SU-DHL-6 (cell line): ENCODE data around the gene PTPN14.

Source experiments
- H2AFZ ChIP-seq: fragments of 200-600 bp; sonication (generic); 2 replicates; pipeline ENCODE4 v1.6.1; 2014; ENCODE audit warnings: low read depth, mild to moderate bottlenecking, moderate library complexity, mixed read lengths, antibody characterized with exemption, low read length; ENCODE audit not compliant: severe bottlenecking
- H3F3A ChIP-seq: fragments of 200-600 bp; shearing (Covaris generic); 2 replicates; pipeline ENCODE4 v1.6.0; 2016; ENCODE audit warnings: antibody characterized with exemption, mild to moderate bottlenecking; ENCODE audit not compliant: insufficient read depth
- H3K27ac ChIP-seq: fragments of 200-600 bp; sonication (generic); 2 replicates; pipeline ENCODE4 v1.5.1; 2016; ENCODE audit warnings: low read depth, mild to moderate bottlenecking, low read length, moderate library complexity, mixed read lengths
- H3K27me3 ChIP-seq: fragments of 200-600 bp; sonication (generic), shearing (Covaris generic); 2 replicates; pipeline ENCODE4 v1.6.0; 2014; ENCODE audit warnings: mild to moderate bottlenecking, low read length
- H3K36me3 ChIP-seq: fragments of 200-600 bp; sonication (generic); 2 replicates; pipeline ENCODE4 v1.6.1; 2014; ENCODE audit warnings: mild to moderate bottlenecking, low read length, mixed read lengths
- H3K4me2 ChIP-seq: fragments of 300-600, 200-600 bp; shearing (Covaris generic), sonication (generic); 2 replicates; pipeline ENCODE4 v1.6.0; 2014; ENCODE audit warnings: low read length, low read depth, mild to moderate bottlenecking; ENCODE audit not compliant: poor library complexity, severe bottlenecking
- H3K4me3 ChIP-seq: fragments of 200-600 bp; sonication (generic); 2 replicates; pipeline ENCODE4 v1.5.1; 2014; ENCODE audit warnings: antibody characterized with exemption, low read length, mild to moderate bottlenecking, mixed read lengths; ENCODE audit not compliant: insufficient read depth, poor library complexity, severe bottlenecking
- H3K79me2 ChIP-seq: fragments of 200-600 bp; sonication (generic); 2 replicates; pipeline ENCODE4 v1.6.1; 2014; ENCODE audit warnings: mild to moderate bottlenecking, low read length, moderate library complexity; ENCODE audit not compliant: insufficient read depth
- H3K9ac ChIP-seq: fragments of 200-600 bp; sonication (generic); 2 replicates; pipeline ENCODE4 v1.7.0; 2014; ENCODE audit warnings: mild to moderate bottlenecking, low read length
- H3K9me2 ChIP-seq: fragments of 200-600 bp; sonication (generic); replicated peaks from 2 replicates; pipeline ENCODE4 v1.6.1; 2014; ENCODE audit warnings: low read length; ENCODE audit not compliant: insufficient read depth
- H3K9me3 ChIP-seq: fragments of 200-600 bp; sonication (generic); 2 replicates; pipeline ENCODE4 v1.6.1; 2014; ENCODE audit warnings: low read length, mixed read lengths; ENCODE audit not compliant: insufficient read depth
- H4K20me1 ChIP-seq: fragments of 200-600 bp; sonication (generic); 2 replicates; pipeline ENCODE4 v1.6.1; 2014; ENCODE audit warnings: low read depth, mild to moderate bottlenecking, antibody characterized with exemption, low read length, moderate library complexity, mixed read lengths
- EZH2phosphoT487 ChIP-seq: fragments of 200-600 bp; sonication (generic), shearing (Covaris generic); conservative IDR thresholded peaks from 2 replicates; pipeline ENCODE4 v1.6.1; 2018; ENCODE audit warnings: mild to moderate bottlenecking, antibody characterized with exemption, low read length, moderate library complexity, mixed read lengths
- TF ChIP-seq, protein P1 (sequence below): fragments of 200-600 bp; sonication (generic); IDR thresholded peaks from one replicate; pipeline ENCODE4 v1.5.1; 2017; ENCODE audit warnings: antibody characterized with exemption, mild to moderate bottlenecking, low read length, moderate library complexity; ENCODE audit not compliant: insufficient read depth, poor library complexity, severe bottlenecking

The PTPN14 gene

DNA sequence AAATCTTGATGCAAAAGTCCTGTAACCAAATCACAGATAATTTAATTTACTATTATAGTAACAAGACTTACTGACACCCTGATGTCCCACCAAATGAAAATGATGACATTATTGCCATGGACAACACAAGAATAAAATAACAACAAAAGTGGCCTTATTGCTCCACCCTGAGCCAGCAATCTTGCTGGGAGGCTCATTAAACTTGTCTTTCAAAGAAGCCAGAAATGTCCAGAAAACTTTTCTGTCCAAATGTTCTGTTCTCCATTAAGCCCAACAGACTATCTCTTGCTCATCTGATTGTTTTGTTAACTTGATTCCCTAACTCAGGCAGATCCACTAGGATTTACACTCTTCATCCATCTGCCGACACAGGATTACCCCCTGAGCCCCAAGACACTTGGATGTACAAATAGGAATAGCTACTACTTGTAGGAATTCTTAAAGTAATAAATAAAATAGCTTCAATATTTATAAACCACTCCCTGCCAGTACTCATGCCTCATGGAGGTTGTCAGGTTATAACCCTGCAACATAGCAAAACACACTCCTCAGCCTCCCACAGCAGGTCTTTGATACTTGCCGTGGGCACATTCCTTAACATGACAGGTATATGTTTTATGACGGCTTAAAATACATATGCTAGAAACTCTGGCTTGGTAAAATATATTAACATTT, 84.9 kb downstream of the PTPN14 start:
- no peak overlapping the region for H3K4me3 ChIP-seq
- H3K79me2 ChIP-seq, result no peaks in the 10 kb centered on the region
- no peaks in the 10 kb centered on the region for H3K27me3 ChIP-seq
- no peak overlapping the region for H3K27ac ChIP-seq
- no peak overlapping the region for H3K4me2 ChIP-seq
- H3K9me3 ChIP-seq, result no peaks in the 10 kb centered on the region
- TF ChIP-seq EZH2phosphoT487, result no peak
- TF ChIP-seq, protein P1, sequence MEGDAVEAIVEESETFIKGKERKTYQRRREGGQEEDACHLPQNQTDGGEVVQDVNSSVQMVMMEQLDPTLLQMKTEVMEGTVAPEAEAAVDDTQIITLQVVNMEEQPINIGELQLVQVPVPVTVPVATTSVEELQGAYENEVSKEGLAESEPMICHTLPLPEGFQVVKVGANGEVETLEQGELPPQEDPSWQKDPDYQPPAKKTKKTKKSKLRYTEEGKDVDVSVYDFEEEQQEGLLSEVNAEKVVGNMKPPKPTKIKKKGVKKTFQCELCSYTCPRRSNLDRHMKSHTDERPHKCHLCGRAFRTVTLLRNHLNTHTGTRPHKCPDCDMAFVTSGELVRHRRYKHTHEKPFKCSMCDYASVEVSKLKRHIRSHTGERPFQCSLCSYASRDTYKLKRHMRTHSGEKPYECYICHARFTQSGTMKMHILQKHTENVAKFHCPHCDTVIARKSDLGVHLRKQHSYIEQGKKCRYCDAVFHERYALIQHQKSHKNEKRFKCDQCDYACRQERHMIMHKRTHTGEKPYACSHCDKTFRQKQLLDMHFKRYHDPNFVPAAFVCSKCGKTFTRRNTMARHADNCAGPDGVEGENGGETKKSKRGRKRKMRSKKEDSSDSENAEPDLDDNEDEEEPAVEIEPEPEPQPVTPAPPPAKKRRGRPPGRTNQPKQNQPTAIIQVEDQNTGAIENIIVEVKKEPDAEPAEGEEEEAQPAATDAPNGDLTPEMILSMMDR, result no peak
- H3K9ac ChIP-seq, result no peak overlapping the region
- H3K9me2 ChIP-seq, result no peaks in the 10 kb centered on the region
- no peaks in the 10 kb centered on the region for H3F3A ChIP-seq
- H2AFZ ChIP-seq, result no peak overlapping the region
- no peaks in the 10 kb centered on the region for H3K36me3 ChIP-seq
- H4K20me1 ChIP-seq, result no peaks in the 10 kb centered on the region

DNA sequence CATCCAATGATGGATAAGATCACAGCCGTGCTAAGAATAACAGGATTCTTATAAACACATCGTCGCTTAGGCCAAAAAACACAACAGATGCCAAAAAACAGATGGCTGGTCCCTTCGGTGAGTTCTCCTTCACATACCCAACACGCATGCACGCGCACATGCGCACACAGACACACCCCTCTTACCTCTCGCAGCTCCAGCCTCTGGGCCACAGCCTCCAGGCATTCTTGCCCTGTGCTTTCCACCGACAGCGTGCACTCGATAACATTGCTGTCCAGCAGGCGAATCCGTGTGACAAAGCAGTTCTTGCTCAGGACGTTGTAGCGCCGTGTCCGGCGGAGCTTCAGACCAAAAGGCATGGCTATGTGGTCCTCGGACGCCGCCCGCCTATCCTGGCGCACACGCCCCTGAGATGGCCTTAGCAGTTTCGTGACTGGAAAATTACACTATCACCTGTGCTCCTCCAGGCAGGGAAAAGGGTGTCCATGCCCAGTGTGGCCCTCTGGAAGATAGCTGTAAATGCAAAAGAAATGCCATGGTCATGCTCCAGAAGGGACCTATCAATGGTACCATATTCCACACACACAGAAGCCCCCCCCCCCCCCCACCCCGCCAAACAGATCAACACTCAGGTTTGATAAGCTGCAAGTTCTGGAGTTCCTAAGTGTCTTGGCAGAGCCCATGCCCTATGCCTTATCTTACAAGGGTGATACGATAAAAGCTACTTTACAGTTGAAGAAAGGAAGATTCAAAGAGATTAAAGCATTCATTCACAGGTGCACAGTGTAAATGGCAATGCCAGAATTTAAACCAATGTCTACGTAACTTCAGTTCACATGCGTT, 86.7 kb downstream of the PTPN14 start:
- Histone ChIP-seq H3K4me3 (no peak overlapping the region), H2AFZ (no peak overlapping the region), H3K9me3 (no peaks in the 10 kb centered on the region), H3K79me2 (no peaks in the 10 kb centered on the region), H3K27ac (no peak overlapping the region), H3F3A (no peaks in the 10 kb centered on the region), H3K9ac (no peak overlapping the region), H3K27me3 (no peaks in the 10 kb centered on the region), H3K36me3 (no peaks in the 10 kb centered on the region), H3K4me2 (no peak overlapping the region), H4K20me1 (no peaks in the 10 kb centered on the region), H3K9me2 (no peaks in the 10 kb centered on the region)
- no peak for TF ChIP-seq EZH2phosphoT487
- TF ChIP-seq, protein P1, result no peak

DNA sequence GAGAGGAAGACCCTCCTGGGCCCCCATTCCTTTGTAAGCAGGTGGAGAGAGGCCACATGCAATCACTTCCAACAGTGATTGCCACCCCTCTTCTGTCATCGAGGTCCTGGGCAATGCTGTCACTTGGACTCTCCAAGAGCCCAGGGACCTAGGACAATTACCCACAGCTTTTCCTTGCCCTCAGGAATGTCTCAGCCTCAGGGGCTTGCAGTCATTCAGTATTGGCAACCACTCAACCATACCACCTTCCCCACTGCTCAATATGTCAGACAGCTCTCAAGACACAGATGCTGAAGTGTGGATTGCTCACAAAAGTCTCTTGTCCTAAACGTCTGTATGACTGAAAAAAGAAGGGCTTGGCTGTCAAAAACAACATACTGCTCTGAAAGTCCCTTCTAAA, 87.8 kb downstream of the PTPN14 start:
- Histone ChIP-seq H4K20me1 (no peaks in the 10 kb centered on the region), H3K4me2 (no peak overlapping the region), H3K36me3 (no peaks in the 10 kb centered on the region), H3F3A (no peaks in the 10 kb centered on the region), H3K27ac (no peak overlapping the region), H3K9ac (no peak overlapping the region), H3K9me2 (no peaks in the 10 kb centered on the region), H3K4me3 (no peak overlapping the region), H3K79me2 (no peaks in the 10 kb centered on the region), H3K9me3 (no peaks in the 10 kb centered on the region), H2AFZ (no peak overlapping the region), H3K27me3 (no peaks in the 10 kb centered on the region)
- TF ChIP-seq EZH2phosphoT487, result no peak
- TF ChIP-seq, protein P1, result no peak
